Measurements from ENCODE around the gene SERPINE2.

SERPINE2 gene, protein sequence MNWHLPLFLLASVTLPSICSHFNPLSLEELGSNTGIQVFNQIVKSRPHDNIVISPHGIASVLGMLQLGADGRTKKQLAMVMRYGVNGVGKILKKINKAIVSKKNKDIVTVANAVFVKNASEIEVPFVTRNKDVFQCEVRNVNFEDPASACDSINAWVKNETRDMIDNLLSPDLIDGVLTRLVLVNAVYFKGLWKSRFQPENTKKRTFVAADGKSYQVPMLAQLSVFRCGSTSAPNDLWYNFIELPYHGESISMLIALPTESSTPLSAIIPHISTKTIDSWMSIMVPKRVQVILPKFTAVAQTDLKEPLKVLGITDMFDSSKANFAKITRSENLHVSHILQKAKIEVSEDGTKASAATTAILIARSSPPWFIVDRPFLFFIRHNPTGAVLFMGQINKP

DNA sequence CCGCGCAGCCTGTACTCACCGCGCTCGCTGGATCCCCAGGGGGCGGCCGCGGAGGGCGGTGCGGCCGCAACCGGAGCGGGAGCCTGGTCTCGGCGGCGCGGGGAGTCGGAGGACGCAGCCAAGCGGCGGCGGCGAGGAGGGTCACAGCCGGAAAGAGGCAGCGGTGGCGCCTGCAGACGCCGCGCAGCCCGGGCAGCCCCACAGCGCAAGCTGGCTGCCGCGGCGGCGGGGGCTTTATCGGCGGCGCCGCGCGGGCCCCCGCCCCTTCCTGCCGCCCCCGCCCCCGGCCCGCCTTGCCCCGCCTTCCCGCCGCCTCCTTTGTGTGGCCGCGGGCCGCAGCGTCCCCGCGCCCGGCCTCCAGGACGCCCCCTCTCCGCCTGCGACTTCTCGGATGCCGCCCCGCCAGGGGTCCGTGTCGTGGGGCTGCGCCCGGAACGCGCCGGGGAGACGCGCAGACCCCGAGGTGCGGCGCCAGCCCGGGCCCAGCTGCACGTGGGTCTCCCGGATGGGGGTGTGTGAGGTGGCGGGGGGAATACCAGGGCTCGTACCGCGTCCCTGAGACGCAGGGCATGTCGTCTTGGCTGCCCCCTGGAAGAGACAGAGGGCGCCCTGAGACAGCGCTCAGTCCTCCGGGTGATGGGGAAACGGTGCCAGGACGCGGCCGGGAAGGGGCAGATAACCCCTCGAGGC is at the start of gene SERPINE2:
Gene SERPINE2 (minus strand): TSS at position 207 of the 690 bp plus-strand sequence. CDS start 37,386 bp downstream, outside the sequence.
- DNase-seq (ENCODE audit: low spot score), result no peak

DNA sequence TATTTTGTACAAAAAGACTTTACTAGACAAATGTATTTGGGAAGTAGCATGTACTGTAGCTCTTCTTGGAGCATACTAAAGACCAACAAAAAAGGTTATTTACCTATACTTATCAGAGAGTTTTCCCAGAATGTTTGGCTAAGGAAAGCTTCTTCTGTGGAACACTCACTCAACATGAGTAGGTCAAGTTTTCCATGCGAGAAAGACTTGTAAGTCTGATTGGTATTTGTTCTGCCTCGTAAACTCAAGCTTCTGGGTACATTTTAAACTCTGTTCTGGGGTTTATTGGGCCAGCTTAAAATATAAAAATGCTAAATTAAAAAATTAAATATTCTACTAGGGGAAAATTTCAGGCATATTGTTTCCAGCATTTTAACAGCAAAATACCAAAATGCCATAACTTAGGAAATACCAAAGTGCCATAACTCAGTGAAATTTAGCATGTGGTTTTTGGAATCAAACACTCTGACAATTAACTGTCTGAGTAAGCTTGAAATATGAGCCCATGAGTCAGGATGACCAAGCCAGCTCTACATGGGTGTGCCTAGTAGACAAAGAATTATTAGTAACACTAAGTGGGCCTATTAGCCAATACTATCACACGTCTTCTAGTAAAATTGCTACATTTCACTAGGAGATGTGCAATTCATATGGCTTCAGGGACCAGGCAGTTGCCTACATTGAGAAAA is 47.3 kb upstream of the SERPINE2 start:
- peak; percentile 74 for DNase-seq (ENCODE audit: low spot score)

DNA sequence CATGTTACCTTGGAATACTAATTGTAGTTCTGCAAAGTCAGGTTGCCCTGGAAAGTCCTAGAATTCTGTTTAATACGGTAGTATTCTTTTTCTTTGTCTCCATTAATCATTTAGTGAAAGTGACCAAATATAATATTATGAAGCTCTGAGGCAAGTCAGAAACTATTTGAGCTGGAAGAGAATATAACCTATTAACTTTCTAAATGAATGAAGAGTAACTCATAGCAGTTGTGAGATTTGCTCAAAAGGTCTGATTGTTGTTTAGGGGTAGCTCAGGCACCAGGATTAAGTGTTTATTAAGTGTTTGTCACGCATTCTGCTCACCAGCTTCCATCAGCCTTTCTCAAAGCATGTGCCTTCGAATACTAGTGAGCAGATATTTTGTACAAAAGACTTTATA is 46.7 kb upstream of the SERPINE2 start:
- no peak for DNase-seq (ENCODE audit: low spot score)

DNA sequence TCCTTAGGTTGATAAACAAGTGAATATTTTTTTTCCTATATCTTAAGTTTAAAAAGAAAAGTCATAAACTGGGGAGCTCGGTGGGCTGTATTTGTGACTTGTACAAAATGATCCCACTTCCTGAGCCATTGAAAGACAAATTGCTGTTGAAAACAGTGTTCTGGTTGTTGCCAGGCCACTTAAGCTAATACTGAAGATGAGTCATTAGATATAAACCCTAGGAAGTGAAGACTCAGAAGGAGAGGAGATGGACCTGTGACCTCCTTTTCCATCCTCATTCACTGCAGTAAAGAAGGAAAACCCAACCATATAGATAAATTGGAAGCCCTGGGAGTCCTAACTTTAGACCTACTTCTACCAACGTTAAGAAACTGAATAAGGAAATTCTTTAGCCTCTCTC is 46.2 kb upstream of the SERPINE2 start:
- no peak for DNase-seq (ENCODE audit: low spot score)

DNA sequence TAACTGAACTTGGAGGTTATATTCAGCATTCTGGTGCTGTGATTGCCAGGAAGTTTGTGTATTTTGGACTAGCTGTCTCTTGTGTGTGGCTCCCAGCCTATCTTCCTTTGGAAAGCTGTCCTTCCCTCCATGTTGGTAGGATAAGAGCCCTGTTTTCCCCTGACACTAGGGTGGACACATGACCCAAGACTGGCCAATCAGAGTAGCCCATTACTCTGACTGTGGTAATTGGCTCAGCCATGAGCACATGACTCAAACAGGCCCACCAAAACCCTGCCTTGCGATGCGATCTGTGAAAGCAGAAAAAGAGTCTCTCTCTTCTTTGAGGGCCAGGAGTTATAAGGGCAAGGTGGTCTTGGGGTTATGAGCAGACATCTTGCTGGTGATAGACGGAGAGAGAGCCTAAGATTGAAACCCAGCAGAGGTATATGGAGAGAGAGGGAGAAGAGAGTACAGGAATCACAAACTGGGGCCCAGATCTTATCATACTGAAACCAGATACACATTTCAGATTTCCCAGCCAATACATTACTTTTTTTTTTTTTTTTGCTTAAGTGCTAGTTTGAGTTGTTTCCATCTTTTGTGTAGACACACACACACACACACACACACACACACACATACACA is 45.3 kb upstream of the SERPINE2 start:
- no peak for DNase-seq (ENCODE audit: low spot score)

DNA sequence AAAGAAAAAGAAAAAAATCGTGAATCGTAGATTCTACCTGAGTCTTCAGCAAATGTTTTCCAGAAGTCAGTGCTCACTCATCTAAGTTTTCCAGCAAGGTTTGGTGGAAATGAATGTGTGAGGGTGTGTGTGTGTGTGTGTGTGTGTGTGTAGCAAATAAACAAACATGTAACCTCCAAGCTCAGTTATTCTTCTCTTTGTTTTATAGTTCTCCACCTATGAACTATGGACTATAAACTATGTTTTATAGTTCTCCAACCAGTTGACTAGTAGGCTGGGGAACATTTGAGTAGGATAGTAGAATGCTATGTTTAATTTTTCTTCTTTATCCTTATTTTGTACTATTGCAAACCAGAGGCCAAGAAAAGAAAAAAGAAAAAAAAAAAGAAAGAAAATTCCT is 44.6 kb upstream of the SERPINE2 start:
- no peak for DNase-seq (ENCODE audit: low spot score)

DNA sequence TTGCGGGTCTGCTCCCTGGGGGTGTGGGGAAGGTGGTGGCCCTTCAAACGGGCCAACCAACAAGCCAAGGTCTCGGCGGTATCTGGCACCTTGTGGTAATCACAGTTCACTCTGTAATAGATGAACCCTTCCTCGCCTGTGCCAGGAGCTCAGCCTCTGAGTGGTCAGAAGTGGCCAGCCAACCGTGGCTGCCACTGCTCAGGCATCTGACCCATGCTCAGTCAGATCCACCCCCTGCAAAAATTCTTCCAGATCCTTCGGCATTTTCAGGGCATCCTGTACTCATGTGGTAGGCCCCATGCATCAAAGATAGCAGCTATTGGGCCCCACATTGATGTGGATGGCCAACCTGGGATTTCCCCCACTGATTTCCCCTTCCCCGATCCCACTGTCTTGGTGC is 39.6 kb upstream of the SERPINE2 start:
- DNase-seq (ENCODE audit: low spot score), result no peak

DNA sequence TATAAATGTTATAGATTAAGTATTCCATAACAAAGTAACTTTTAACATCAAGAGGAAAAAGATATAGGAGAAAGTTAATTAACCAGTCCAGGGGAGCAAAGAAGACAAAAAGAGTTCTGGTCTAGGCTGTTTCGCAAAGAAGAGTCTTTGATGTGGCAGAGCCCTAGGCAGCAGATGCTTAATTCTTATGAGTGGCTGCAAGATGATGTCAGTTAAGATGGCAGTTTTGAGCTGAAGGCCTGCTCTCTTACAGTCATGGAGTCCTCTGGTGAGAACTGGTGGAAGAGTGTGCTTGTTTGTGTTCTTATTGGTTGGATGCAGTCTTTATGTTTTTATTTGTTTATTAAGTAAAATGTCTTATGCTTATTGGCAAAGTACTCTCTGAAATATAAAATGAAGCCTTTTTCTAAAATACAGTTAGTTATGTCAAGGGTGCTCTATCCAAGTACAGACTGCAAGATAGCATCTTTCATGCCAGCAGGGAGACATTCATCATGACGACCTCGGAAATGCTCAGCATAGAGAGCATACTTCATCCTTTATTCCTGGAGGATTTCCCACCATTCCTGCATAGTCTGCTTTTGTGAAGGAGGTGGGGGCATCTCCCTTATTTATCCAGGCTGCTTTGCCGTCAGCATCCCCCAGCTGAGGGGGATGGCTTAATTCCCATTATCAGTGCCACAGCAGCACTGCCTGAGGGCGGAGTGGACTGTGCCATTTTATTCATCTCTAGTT is 38.9 kb upstream of the SERPINE2 start:
- no peak for DNase-seq (ENCODE audit: low spot score)

DNA sequence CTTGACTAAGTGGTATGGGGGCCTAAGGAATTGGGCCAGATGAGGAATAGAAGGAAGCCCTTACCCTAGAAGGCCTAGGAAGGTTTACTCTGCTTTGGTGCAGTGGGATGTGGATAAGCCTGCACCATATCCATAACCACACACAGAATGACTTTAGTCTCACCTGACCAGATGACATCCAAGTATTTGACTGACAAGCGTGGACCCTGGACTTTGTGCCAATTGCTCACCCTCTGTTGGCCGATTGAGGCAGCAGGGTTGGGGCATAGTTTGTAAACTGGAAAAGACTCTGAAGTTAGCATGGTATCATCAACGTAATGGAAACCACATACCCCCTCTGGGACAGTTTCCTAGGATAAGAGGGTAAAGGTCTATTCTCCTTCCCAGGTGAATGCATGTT is 36.5 kb upstream of the SERPINE2 start:
- DNase-seq (ENCODE audit: low spot score), result no peak

DNA sequence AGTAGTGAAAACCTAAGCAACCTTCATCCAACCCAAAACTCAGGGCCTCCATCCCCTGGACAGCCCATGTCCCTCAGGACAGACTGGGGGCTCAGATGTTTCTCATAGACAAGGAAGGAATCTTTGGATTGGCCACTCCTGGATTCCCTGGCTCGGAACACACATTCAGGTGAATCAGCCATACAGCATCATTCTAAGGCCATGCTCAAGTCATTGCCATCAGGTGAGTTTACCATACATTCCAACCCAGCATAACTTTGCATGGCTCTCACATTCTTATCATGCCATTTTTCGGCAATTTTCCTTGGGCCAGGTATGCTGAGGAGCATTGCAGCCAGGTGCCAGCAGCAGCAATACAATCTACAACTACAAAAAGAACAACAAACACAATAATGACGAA is 34.6 kb upstream of the SERPINE2 start:
- no peak for DNase-seq (ENCODE audit: low spot score)

DNA sequence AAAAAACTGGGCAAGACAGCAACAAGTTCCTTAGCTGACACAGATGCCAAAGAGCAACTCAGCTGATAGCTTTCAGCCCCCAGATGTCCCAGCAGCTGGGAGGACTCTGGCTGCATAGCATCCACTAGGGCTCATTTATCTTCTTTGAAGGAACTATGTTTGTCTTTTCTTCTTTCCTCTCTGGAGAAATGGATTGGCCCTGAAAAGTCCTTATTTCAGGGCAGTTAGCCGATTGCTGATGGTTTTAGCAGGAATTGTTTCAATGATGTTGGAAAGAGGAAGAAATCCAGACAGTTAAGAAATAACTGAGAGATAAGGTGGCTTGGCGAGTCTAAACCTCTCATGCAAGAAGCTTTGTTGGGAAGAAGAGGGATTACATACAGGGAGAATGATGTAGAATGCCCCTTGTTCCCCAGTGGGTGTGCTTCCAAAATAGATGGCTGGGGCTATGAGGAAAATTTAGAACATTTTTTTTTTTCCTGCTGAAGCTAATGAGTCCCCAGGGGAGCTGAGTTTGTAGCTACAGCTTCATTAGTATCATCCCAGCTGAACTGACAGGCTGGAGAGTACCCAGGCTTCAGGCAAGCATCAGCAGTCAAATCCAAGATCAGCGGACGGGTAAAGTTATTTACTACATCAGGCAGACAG is 33.6 kb upstream of the SERPINE2 start:
- DNase-seq (ENCODE audit: low spot score), result no peak

DNA sequence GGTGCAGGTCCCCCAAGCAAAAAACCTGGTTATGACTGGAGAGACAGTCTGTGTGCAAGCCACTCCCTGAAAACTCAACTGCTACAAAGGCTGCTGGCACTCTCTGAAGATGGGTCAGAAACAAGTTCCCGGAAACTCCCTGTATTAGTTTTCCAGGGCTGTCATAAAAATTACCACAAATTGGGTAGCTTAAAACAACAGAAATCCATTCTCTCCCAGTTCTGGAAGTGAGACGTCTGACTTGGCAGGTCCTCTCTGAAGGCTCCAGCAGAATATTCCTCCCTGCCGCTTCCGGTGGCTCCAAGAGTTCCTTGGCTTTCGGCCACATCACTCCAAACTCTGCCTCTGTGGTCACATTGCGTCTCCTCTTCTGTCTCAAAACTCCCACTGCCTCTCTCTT is 30.1 kb upstream of the SERPINE2 start:
- DNase-seq (ENCODE audit: low spot score), result no peak

DNA sequence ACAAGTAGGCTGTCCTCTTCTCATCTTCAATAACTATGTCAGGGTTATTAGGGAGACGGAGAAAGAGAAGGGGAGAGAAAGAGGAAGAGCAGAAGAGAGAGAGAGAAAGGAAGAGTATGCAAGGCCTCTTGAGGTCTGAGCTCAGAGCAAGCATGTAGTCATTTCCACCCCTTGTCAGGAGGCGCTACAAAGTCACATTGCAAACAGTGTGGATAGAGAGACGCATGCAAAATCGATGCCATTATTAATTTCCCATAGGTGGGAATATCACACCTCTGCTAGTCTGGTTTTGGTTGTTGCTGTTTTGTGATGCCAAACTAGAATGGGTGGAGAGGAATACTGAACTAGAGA is 24.2 kb upstream of the SERPINE2 start:
- DNase-seq (ENCODE audit: low spot score), result no peak

DNA sequence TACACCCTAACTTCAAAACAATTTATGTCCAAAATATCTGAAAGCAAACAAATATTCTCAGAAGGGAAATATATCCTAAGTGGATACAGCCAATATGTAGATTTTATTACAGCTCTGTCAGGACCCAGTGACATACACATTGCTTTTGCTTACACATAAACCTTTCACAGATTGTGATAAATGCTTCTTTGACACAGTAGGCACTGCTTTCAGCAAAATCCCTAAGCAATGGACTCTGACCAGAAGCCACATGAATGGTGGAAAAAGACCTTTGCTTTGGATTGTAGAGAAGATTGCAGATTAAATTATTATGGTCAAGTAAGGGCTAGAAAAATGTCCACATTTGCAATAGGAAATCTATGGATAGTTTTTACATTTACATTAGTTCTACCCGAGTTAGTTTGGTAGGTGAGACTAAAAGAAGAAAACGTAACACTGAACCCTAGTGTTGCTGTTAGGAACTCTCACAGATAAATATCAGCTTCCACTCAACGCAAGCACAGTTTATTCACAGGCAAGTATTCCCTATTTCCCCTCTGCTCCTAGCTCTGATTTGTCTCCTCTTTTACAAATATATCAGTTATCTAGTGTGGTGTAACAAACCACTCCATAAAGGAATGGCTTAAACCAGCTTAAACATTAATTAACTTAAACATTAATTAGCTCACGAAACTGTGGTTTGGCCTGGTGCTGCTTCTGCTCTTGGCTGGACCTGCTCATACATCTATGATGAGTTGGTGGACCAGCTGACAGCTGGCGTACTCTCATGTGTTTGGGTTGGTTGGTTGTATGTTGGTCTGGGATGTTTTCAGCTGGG is 23.6 kb upstream of the SERPINE2 start:
- no peak for DNase-seq (ENCODE audit: low spot score)

DNA sequence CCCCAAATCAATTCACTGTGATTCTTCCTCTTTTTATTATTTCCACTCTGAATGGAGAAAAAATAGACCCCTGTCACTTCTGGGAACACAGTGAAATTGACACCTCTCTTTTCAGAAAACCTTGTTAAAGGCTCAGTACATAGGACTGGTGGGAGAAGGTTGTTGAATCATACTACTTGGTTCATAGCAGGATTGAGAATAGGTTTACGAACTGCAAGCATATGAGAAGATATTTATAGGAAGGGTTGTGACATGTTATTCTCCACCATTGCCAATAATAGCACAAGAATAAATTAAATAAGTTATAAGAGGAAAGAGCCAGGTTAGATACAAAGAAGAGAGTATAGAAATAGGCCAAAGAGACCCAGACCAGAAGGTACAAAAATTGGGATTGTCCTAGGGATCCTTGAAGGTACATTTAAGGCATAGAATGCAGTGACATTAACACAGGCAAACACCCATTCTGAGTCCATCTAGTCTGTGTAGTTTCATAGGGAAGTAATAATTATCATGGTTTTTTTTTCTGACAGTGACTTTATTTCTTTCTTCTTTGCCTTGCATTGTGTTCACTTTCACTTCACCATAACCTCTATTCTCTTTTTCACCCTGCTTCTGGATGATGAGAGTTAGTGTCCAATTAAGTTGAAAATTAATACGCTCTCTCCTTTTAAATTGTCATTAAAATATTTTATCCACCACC is 21.8 kb upstream of the SERPINE2 start:
- DNase-seq (ENCODE audit: low spot score), result no peak

DNA sequence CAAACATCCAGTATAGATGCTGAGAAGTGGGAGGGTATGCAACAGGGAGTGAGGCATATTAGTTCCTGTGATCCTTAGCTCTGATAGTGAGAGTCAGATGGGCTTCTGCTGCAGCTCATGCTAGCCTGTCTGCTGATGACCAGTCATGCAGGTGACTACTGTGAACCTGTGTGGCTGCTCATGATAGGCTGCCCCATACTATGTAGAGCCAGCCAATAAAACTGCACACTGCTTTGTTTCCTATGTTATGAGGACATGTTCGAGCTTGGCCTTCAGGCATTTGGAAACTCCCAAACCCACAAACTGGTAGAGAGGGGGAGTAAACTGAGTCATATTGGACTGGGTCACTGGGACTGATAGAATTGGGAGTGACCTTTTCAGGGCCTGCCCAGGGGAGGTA is 20.1 kb upstream of the SERPINE2 start:
- no peak for DNase-seq (ENCODE audit: low spot score)

DNA sequence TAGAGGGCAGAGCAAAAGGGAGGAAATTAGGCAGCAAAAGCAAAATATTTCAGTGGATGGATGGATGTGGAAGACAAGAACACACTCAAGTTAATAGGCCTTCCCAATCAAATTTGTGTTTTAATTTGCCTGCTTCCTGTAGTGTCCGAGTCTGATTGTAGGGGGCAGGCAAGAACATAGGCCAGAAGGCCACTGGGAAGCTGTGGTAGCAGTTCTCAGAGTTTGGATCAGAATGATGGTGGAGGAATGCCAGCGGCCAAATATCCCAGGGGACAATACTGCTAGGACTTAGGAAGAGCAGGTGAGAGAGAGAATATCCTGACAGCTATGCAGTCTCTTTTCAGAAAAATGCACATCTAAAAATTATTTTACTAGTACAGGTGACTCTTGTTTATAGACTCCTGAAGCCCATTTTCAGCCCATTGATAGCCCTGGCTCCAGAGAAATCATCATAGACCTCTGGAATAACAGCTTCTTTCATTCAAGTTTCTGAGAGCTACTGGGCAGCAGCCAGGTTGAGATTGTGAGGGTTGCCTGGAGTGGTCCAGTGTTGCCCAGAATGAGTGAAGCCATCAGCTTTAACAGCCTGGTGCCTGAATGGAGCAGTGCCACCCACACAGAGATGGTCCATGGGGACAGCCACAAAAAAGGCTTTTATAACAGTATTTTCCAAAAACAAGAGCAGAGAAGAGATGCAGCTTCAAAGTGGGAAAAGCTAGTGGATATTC is 19.1 kb upstream of the SERPINE2 start:
- DNase-seq (ENCODE audit: low spot score), result no peak

DNA sequence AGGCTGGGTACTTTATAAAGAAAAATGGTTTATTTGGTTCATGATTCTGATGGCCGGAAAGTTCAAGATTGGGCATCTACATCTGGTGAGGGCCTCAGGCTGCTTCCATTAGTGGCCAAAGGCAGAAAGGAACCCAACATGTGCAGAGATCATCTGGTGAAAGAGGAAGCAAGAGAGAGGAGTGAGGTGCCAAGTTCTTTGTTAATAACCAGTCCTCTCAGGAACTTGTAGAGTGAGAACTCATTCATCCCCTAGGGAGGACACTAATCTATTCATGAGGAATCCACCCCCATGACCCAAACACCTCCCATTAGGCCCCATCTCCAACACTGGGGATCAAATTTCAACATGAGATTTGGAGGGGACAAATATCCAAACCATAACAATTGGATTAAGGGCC is 17.8 kb upstream of the SERPINE2 start:
- no peak for DNase-seq (ENCODE audit: low spot score)

DNA sequence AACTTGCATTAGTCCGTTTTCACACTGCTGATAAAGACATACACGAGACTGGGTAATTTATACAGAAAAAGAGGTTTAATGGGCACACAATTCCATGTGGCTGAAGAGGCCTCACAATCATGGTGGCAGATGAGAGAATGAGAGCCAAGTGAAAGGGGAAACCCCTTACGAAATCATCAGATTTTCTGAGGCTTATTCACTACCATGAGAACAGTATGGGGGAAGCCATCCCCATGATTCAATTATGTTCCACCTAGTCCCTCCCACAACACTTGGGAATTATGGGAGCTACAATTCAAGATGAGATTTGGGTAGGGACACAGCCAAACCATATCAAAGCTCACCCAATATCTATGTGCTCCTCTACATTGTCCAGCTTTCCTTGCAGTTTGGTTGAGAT is 16.0 kb upstream of the SERPINE2 start:
- DNase-seq (ENCODE audit: low spot score), result no peak
